Measurements from ENCODE around the gene NHLRC4. TPM values are rescaled to one million over a fixed set of nuclear protein-coding genes. Genes with fewer than 3 reads are reported as not detected.
A peak's percentile ranks its signal among the peaks of the same experiment; 100 is the strongest.

Gene NHLRC4
- total and polyA plus RNA-seq, 2 of the 13 experiments (the other 11 are each of a cell fraction or from before 2014, with no cell fraction given) = 0.40 to 0.59 TPM

- TF ChIP-seq ZNF180 (CRISPR knock-in tag; IDR thresholded peaks at IDR 0.05; ENCODE audit: borderline replicate concordance, low read depth) (no peak), MTA1 (CRISPR knock-in tag; IDR thresholded peaks at IDR 0.05; ENCODE audit: borderline replicate concordance) (peak; percentile 99), KAT2B (IDR thresholded peaks at IDR 0.05; ENCODE audit: borderline replicate concordance, low read depth, low read length) (no peak), ZMYM3 (CRISPR knock-in tag; IDR thresholded peaks at IDR 0.05) (peak; percentile 89), EP300 (IDR thresholded peaks at IDR 0.05; ENCODE audit: low read depth in 2 of 2, low read length in 2 of 2) (peak in 1 of 2 experiments; percentile 40; a peak in 2 of 4 replicates), EP300 (CRISPR knock-in tag; IDR thresholded peaks at IDR 0.05; ENCODE audit: borderline replicate concordance) (no peak), THAP8 (CRISPR knock-in tag; IDR thresholded peaks at IDR 0.05; ENCODE audit: borderline replicate concordance) (no peak), MYNN (CRISPR knock-in tag; IDR thresholded peaks at IDR 0.05; ENCODE audit: low read depth) (no peak), KDM4B (CRISPR knock-in tag; IDR thresholded peaks at IDR 0.05) (peak; percentile 87), SP2 (CRISPR knock-in tag; IDR thresholded peaks at IDR 0.05) (no peak), GATAD1 (CRISPR knock-in tag; IDR thresholded peaks at IDR 0.05) (peak; percentile 44; the same call in 1 of the 2 replicates), ZNF652 (CRISPR knock-in tag; IDR thresholded peaks at IDR 0.05; ENCODE audit: borderline replicate concordance, low read depth) (peak; percentile 56; the same call in 1 of the 2 replicates), KDM2A (CRISPR knock-in tag; IDR thresholded peaks at IDR 0.05; ENCODE audit: borderline replicate concordance, low read depth) (peak; percentile 68; the same call in 1 of the 2 replicates), SNAPC4 (CRISPR knock-in tag; IDR thresholded peaks at IDR 0.05) (no peak), TSC22D2 (CRISPR knock-in tag; IDR thresholded peaks at IDR 0.05; ENCODE audit: borderline replicate concordance) (0 out of 2 replicates have a peak, but pooled peaks have one; percentile 4), ZNF552 (CRISPR knock-in tag; IDR thresholded peaks at IDR 0.05; ENCODE audit: borderline replicate concordance) (no peak), RFX5 (IDR thresholded peaks at IDR 0.05; ENCODE audit: low read depth, low read length) (no peak), ZNF564 (CRISPR knock-in tag; IDR thresholded peaks at IDR 0.05) (peak; percentile 69; the same call in 1 of the 2 replicates), ZBTB1 (CRISPR knock-in tag; IDR thresholded peaks at IDR 0.05; ENCODE audit: borderline replicate concordance) (no peak), CEBPG (CRISPR knock-in tag; IDR thresholded peaks at IDR 0.05) (no peak), RARG (CRISPR knock-in tag; IDR thresholded peaks at IDR 0.05; ENCODE audit: low read depth) (no peak), RFXAP (CRISPR knock-in tag; IDR thresholded peaks at IDR 0.05; ENCODE audit: borderline replicate concordance) (no peak), ZNF709 (CRISPR knock-in tag; IDR thresholded peaks at IDR 0.05) (no peak), ERF (CRISPR knock-in tag; IDR thresholded peaks at IDR 0.05) (peak; percentile 60; the same call in 1 of the 2 replicates), ZNF441 (CRISPR knock-in tag; IDR thresholded peaks at IDR 0.05; ENCODE audit: borderline replicate concordance) (peak; percentile 74; the same call in 1 of the 2 replicates), FOXO1 (CRISPR knock-in tag; IDR thresholded peaks at IDR 0.05) (peak; percentile 68; the same call in 1 of the 2 replicates), NFE2L1 (CRISPR knock-in tag; IDR thresholded peaks at IDR 0.05; ENCODE audit: borderline replicate concordance) (no peak)
These were observed 8.3 kb upstream of the NHLRC4 start (continued) for GRCh38 chr16:558298-559020.
